Cardiac fibroblast (primary cell): ENCODE data around the gene ATAD5.

Experiments used
- DNase-seq, 2 donors: peaks; one replicate each; pipeline versions ENCODE4 v3.0.0 to v3.0.0-alpha.2; 2010; ENCODE audit warnings: low read depth in 2 of 2
- H3K4me3 ChIP-seq, 2 donors: replicated peaks in 1 of 2; 1 replicate in 1 of 2; 2 replicates in 1 of 2; pipeline ENCODE4 v1.5.1; 2011; ENCODE audit warnings: low read depth in 2 of 2, low read length in 2 of 2, mild to moderate bottlenecking in 2 of 2, moderate library complexity in 1 of 2
- CTCF ChIP-seq: IDR thresholded peaks from one replicate; pipeline ENCODE4 v1.5.1; 2011; ENCODE audit warnings: low read depth, mild to moderate bottlenecking, low read length, inconsistent platforms

Gene ATAD5

GRCh38 chr17:30869005-30869404, 37.2 kb downstream of the ATAD5 start:
- DNase-seq = no peak
- TF ChIP-seq CTCF = no peak
- no peak overlapping the region for H3K4me3 ChIP-seq

- no peak for TF ChIP-seq CTCF
- DNase-seq = no peak
- H3K4me3 ChIP-seq = no peak overlapping the region
These were observed 54.4 kb downstream of the ATAD5 start for GRCh38 chr17:30886187-30886586.

- DNase-seq = no peak
- TF ChIP-seq CTCF = no peak
- H3K4me3 ChIP-seq = no peak overlapping the region
These were observed 62.5 kb downstream of the ATAD5 start for GRCh38 chr17:30894236-30894635.

- H3K4me3 ChIP-seq = no peak overlapping the region
- TF ChIP-seq CTCF = no peak
- no peak for DNase-seq
These were observed 65.5 kb downstream of the ATAD5 start for GRCh38 chr17:30897311-30897710.

GRCh38 chr17:30905742-30906100, 74.0 kb downstream of the ATAD5 start:
- H3K4me3 ChIP-seq = peak overlapping the region; percentile 86 to 91
- no peak for DNase-seq
- TF ChIP-seq CTCF = no peak

- no peak for TF ChIP-seq CTCF
- peak within 1 kb of the TSS; percentile 86 to 91 for H3K4me3 ChIP-seq
These were observed 74.5 kb downstream of the ATAD5 start, which contains the start of gene TEFM for GRCh38 chr17:30906101-30906911. TEFM (minus strand) TSS chr17:30906238; CDS start chr17:30906198, 40 bp downstream.

More at GRCh38 chr17:30906101-30906911, 74.5 kb downstream of the ATAD5 start, which contains the start of gene TEFM:
- DNase-seq = peak; percentile 93 to 94
